K562 (cell line): Measurements from ENCODE around the gene UBXN11. TPM values are rescaled to one million over a fixed set of nuclear protein-coding genes. Genes with fewer than 3 reads are reported as not detected.

Experiments used
- DEAF1 ChIP-seq: fragments of 450-650 bp; formaldehyde crosslinking; IDR thresholded peaks from 2 replicates; pipeline ENCODE4 v1.4.0; 2020; ENCODE audit warnings: mild to moderate bottlenecking, moderate library complexity
- DMBX1 ChIP-seq: fragments of 250-450 bp; sonication (Bioruptor Pico); IDR thresholded peaks from 2 replicates; pipeline ENCODE4 v1.8.0; 2022; ENCODE audit warnings: inconsistent platforms, mild to moderate bottlenecking, moderate library complexity, borderline replicate concordance
- DPF2 ChIP-seq: fragments of 450-650 bp; IDR thresholded peaks from 2 replicates; pipeline ENCODE4 v1.6.1; 2016
- EHMT2 ChIP-seq: fragments of 450-650 bp; IDR thresholded peaks from 2 replicates; pipeline ENCODE4 v1.6.1; 2018; ENCODE audit warnings: antibody characterized with exemption
- FOXP1 ChIP-seq: sonication (generic); formaldehyde crosslinking; IDR thresholded peaks from 2 replicates; pipeline ENCODE4 v1.8.0; 2022; ENCODE audit warnings: mild to moderate bottlenecking, missing genetic modification reagents
- GABPA ChIP-seq: fragments of 200-800 bp; sonication (Bioruptor generic); conservative IDR thresholded peaks from 2 replicates; pipeline ENCODE4 v1.6.1; 2016; ENCODE audit warnings: low read depth, missing genetic modification characterization, missing compliant biosample characterization
- ID3 ChIP-seq, 2 experiments: fragments of 250-450 bp in 1 of 2; fragments of 450-650 bp in 1 of 2; sonication (Bioruptor Pico) in 1 of 2; IDR thresholded peaks; 2 replicates each; pipeline versions ENCODE4 v1.6.1 to v1.8.0; 2016 to 2021; ENCODE audit warnings: mild to moderate bottlenecking in 2 of 2, moderate library complexity in 2 of 2, missing compliant biosample characterization in 1 of 2, missing genetic modification characterization in 1 of 2
- NRF1 ChIP-seq, 2 experiments: fragments of 450-650 bp; IDR thresholded peaks in 1 of 2; conservative IDR thresholded peaks in 1 of 2; 2 replicates each; pipeline ENCODE4 v1.6.1; 2014; ENCODE audit warnings: mild to moderate bottlenecking in 2 of 2
- SAFB2 ChIP-seq: fragments of 200-400 bp; formaldehyde crosslinking; IDR thresholded peaks from 2 replicates; pipeline ENCODE4 v1.6.1; 2018; ENCODE audit warnings: borderline replicate concordance, low read length, low read depth, moderate library complexity; ENCODE audit not compliant: severe bottlenecking
- SPI1 ChIP-seq: IDR thresholded peaks from 2 replicates; pipeline ENCODE4 v1.6.1; 2011; ENCODE audit warnings: low read depth, low read length, control low read depth, borderline replicate concordance
- TBL1XR1 ChIP-seq, 2 experiments: IDR thresholded peaks; 2 replicates each; pipeline ENCODE4 v1.6.1; 2012; ENCODE audit warnings: improper control_type of control experiment in 2 of 2, low read length in 2 of 2, mild to moderate bottlenecking in 1 of 2
- ZNF140 ChIP-seq: fragments of 250-450 bp; sonication (Bioruptor Pico); IDR thresholded peaks from 2 replicates; pipeline ENCODE4 v1.8.0; 2021; ENCODE audit warnings: moderate library complexity, mild to moderate bottlenecking, inconsistent platforms
- ZNF263 ChIP-seq: sonication (generic); formaldehyde crosslinking; IDR thresholded peaks from 2 replicates; pipeline ENCODE4 v1.8.0; 2022; ENCODE audit warnings: mild to moderate bottlenecking, missing genetic modification reagents, borderline replicate concordance
- ZNF583 ChIP-seq: fragments of 250-450 bp; sonication (Bioruptor Pico); IDR thresholded peaks from 2 replicates; pipeline ENCODE4 v1.4.0; 2020
- ZNF778 ChIP-seq: fragments of 450-650 bp; formaldehyde crosslinking; IDR thresholded peaks from 2 replicates; pipeline ENCODE4 v1.4.0; 2020; ENCODE audit warnings: mild to moderate bottlenecking, moderate library complexity
- polyA plus RNA-seq, 8 experiments: library from polyadenylated mRNA; depleted of rRNA in 4 of 8; stranded (reverse) in 5 of 8; unstranded in 3 of 8; fragments of >200 nt; fragmentation: Nextera tagmentation in 2 of 8; fragmentation: Illumina TruSeq in 1 of 8; extraction: Ambion mirVana in 2 of 8; extraction: Trizol in 1 of 8; gene quantifications; 2 replicates each; pipeline versions ENCODE4 v1.2.1 to v1.2.3, GENCODE V29; 2011 to 2014; ENCODE audit warnings: inconsistent platforms in 1 of 8, missing spikeins in 1 of 8
- total RNA-seq, 7 experiments: library from RNA; depleted of rRNA in 6 of 7; stranded (reverse); fragments of >200 nt in 6 of 7; fragmentation: Illumina TruSeq in 2 of 7; extraction: Trizol in 2 of 7; gene quantifications; 2 replicates each; pipeline versions ENCODE4 v1.2.1 to v1.2.3, GENCODE V29; 2011 to 2021; ENCODE audit warnings: low replicate concordance in 1 of 7
- TF ChIP-seq, protein P1 (sequence below): sonication (generic); formaldehyde crosslinking; IDR thresholded peaks from 2 replicates; pipeline ENCODE4 v1.8.0; 2022; ENCODE audit warnings: missing genetic modification reagents, mild to moderate bottlenecking, moderate library complexity, borderline replicate concordance
- TF ChIP-seq, protein P2 (sequence below): IDR thresholded peaks from 2 replicates; pipeline ENCODE4 v1.6.1; 2012; ENCODE audit warnings: low read depth, low read length, improper control_type of control experiment, borderline replicate concordance
- TF ChIP-seq, protein P3 (sequence below): sonication (generic); formaldehyde crosslinking; IDR thresholded peaks from 2 replicates; pipeline ENCODE4 v1.8.1; 2022; ENCODE audit warnings: missing genetic modification reagents
- TF ChIP-seq, protein P4 (sequence below), 2 experiments: fragments of 450-650 bp in 1 of 2; sonication (generic) in 1 of 2; formaldehyde crosslinking in 1 of 2; IDR thresholded peaks in 1 of 2; conservative IDR thresholded peaks in 1 of 2; 2 replicates each; pipeline versions ENCODE4 v1.6.1 to v1.8.1; 2016 to 2023; ENCODE audit warnings: mild to moderate bottlenecking in 2 of 2, moderate library complexity in 2 of 2, inconsistent platforms in 1 of 2, missing genetic modification reagents in 1 of 2

Gene UBXN11
- total and polyA plus RNA-seq, 9 of the 15 experiments (the other 6 are each of a cell fraction or from before 2014, with no cell fraction given) = 0.48 to 34.3 (median 11.3) TPM

DNA sequence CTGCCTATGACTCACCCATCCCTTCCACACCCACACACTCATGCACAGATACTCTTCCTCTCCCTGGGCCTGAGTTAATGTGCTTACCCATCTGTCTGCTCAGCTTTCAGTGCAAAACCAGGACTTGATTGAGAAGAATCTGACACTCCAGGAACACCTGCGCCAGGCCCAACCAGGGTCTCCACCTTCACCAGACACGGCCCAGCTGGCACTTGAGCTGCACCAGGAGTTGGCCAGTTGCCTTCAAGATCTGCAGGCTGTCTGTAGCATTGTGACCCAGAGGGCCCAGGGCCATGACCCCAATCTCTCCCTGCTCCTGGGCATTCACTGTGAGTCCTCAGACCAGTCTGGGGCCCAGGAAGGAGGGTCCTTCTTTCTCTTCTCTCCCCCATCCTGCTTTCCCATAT lies 30.0 kb downstream of the UBXN11 start (continued):
- TF ChIP-seq SPI1 (peak; percentile 42; the same call in 1 of the 2 replicates), ZNF263 (CRISPR knock-in tag) (0 out of 2 replicates have a peak, but pooled peaks have one; percentile 12), ID3 (CRISPR knock-in tag; IDR thresholded peaks at IDR 0.05) (no peak), ID3 (tag; IDR thresholded peaks at IDR 0.05) (no peak), DMBX1 (CRISPR knock-in tag) (no peak), GABPA (no peak), SAFB2 (no peak), TBL1XR1 (IDR thresholded peaks at IDR 0.05; ENCODE audit: low read length in 2 of 2) (peak in 1 of 2 experiments; percentile 25; a peak in 1 of 4 replicates), DEAF1 (CRISPR knock-in tag) (no peak), FOXP1 (CRISPR knock-in tag) (no peak), ZNF140 (CRISPR knock-in tag) (no peak), ZNF778 (CRISPR knock-in tag) (no peak), EHMT2 (peak; percentile 56; the same call in 1 of the 2 replicates), DPF2 (no peak; the same call in 1 of the 2 replicates), ZNF583 (CRISPR knock-in tag) (no peak), NRF1 (conservative IDR thresholded peaks at IDR 0.05 in 1 of 2, IDR thresholded peaks at IDR 0.05 in 1 of 2) (peak in 1 of 2 experiments; percentile 16; a peak in 2 of 4 replicates)
- TF ChIP-seq, protein P1, sequence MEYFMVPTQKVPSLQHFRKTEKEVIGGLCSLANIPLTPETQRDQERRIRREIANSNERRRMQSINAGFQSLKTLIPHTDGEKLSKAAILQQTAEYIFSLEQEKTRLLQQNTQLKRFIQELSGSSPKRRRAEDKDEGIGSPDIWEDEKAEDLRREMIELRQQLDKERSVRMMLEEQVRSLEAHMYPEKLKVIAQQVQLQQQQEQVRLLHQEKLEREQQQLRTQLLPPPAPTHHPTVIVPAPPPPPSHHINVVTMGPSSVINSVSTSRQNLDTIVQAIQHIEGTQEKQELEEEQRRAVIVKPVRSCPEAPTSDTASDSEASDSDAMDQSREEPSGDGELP (CRISPR knock-in tag) = no peak; the same call in 1 of the 2 replicates
- TF ChIP-seq, protein P2, sequence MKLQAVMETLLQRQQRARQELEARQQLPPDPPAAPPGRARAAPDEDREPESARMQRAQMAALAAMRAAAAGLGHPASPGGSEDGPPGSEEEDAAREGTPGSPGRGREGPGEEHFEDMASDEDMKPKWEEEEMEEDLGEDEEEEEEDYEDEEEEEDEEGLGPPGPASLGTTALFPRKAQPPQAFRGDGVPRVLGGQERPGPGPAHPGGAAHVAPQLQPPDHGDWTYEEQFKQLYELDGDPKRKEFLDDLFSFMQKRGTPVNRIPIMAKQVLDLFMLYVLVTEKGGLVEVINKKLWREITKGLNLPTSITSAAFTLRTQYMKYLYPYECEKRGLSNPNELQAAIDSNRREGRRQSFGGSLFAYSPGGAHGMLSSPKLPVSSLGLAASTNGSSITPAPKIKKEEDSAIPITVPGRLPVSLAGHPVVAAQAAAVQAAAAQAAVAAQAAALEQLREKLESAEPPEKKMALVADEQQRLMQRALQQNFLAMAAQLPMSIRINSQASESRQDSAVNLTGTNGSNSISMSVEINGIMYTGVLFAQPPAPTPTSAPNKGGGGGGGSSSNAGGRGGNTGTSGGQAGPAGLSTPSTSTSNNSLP = no peak
- TF ChIP-seq, protein P3, sequence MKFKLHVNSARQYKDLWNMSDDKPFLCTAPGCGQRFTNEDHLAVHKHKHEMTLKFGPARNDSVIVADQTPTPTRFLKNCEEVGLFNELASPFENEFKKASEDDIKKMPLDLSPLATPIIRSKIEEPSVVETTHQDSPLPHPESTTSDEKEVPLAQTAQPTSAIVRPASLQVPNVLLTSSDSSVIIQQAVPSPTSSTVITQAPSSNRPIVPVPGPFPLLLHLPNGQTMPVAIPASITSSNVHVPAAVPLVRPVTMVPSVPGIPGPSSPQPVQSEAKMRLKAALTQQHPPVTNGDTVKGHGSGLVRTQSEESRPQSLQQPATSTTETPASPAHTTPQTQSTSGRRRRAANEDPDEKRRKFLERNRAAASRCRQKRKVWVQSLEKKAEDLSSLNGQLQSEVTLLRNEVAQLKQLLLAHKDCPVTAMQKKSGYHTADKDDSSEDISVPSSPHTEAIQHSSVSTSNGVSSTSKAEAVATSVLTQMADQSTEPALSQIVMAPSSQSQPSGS (CRISPR knock-in tag) = peak; percentile 10; the same call in 1 of the 2 replicates
- TF ChIP-seq, protein P4, sequence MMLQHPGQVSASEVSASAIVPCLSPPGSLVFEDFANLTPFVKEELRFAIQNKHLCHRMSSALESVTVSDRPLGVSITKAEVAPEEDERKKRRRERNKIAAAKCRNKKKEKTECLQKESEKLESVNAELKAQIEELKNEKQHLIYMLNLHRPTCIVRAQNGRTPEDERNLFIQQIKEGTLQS (IDR thresholded peaks at IDR 0.05) = peak; percentile 5; the same call in 1 of the 2 replicates
- TF ChIP-seq, protein P4 (CRISPR knock-in tag; conservative IDR thresholded peaks at IDR 0.05) = no peak; the same call in 1 of the 2 replicates
